Measurements from ENCODE around the gene DHX35. TPM values are rescaled to one million over a fixed set of nuclear protein-coding genes. Genes with fewer than 3 reads are reported as not detected.

The DHX35 gene
- total and polyA plus RNA-seq, 10 of the 15 experiments (the other 5 are each of a cell fraction or from before 2014, with no cell fraction given): 4.3 to 21.6 (median 14.9) TPM

GRCh38 chr20:38934530-38934929 is 27.6 kb upstream of the DHX35 start:
- ATAC-seq: no peak
- WGBS (ENCODE audit: insufficient coverage, insufficient replicate concordance, low lambda C conversion rate, missing lambda C conversion rate): 86% methylated on average over 5 of the region's 5 CpGs
- Histone ChIP-seq H3K4me2 (ENCODE audit: control insufficient read depth, insufficient read depth) (no peak overlapping the region), H3K9ac (ENCODE audit: control insufficient read depth, insufficient read depth, low read length) (no peak overlapping the region), H3K27me3 (replicated peaks in 1 of 2; ENCODE audit: control insufficient read depth in 2 of 2, insufficient read depth in 2 of 2, low read length in 1 of 2) (no peaks in the 10 kb centered on the region), H4K20me1 (ENCODE audit: control insufficient read depth, insufficient read depth) (no peaks in the 10 kb centered on the region), H3K9me3 (replicated peaks; ENCODE audit: control insufficient read depth, insufficient read depth, low read length) (no peaks in the 10 kb centered on the region), H3K4me1 (ENCODE audit: control insufficient read depth, insufficient read depth, low read length) (peaks cover 6% of the 10 kb centered on the region), H2AFZ (ENCODE audit: control insufficient read depth, low read depth, low read length) (no peak overlapping the region; the same call in 1 of the 2 replicates), H3K79me2 (ENCODE audit: control insufficient read depth, insufficient read depth, low read length) (peaks cover 93% of the 10 kb centered on the region), H3K27ac (ENCODE audit: control insufficient read depth, insufficient read depth) (no peak overlapping the region), H3K36me3 (ENCODE audit: control insufficient read depth in 2 of 2, insufficient read depth in 2 of 2, low read length in 1 of 2) (peaks cover 14 to 19% of the 10 kb centered on the region in 2 experiments), H3K4me3 (no peak overlapping the region)
- ChIA-PET CTCF (interaction anchor here (0.6 to 2.0 kb wide), 11 partner anchors 10 to 289 kb away, joined by 3 to 10 read pairs (median 4); partner anchors contain the start of gene DHX35), RAD21 (ENCODE audit: unreplicated experiment) (interaction anchor here (0.9 to 11.9 kb wide), 4 partner anchors 12 to 182 kb away, joined by 3 to 91 read pairs (median 4); no protein-coding TSS in a partner anchor), POLR2A (interaction anchor here (1.0 to 1.2 kb wide), 2 partner anchors 14 to 27 kb away, joined by 3 read pairs; partner anchors contain the start of gene DHX35), SMC1A (ENCODE audit: uncharacterized antibody, unreplicated experiment) (interaction anchor here (0.6 to 2.0 kb wide), 8 partner anchors 52 to 286 kb away, joined by 3 to 7 read pairs (median 3); no protein-coding TSS in a partner anchor)
- no peak for DNase-seq (ENCODE audit: low read depth, low spot score)
- no peak for TF ChIP-seq FOXK2 (IDR thresholded peaks at IDR 0.05)
- no peak for TF ChIP-seq PML (IDR thresholded peaks at IDR 0.05; ENCODE audit: low read length)
- TF ChIP-seq ZBTB11 (CRISPR knock-in tag; IDR thresholded peaks at IDR 0.05): no peak
- TF ChIP-seq SMAD5 (IDR thresholded peaks at IDR 0.05; ENCODE audit: low read depth): no peak
- TF ChIP-seq LARP7 (IDR thresholded peaks at IDR 0.05): no peak
- intact Hi-C loops (cut with micrococcal nuclease; ENCODE audit: unreplicated experiment): no loop called here
- in situ Hi-C loops (cut with MboI): no loop called here
- BruUV-seq (replicated peaks): no TSS peak
- no peak for FAIRE-seq
